HG02571 (cell line): Measurements from ENCODE around the gene CHCHD10.
"Not testable (repeated sequence)": the region's sequence is repeated elsewhere in the genome, so short reads cannot be mapped to it uniquely, and the experiment has no call there.

Experiments used
- ATAC-seq: cut with Tn5 transposase; IDR thresholded peaks from one replicate; pipeline ENCODE4 v1.9.1; 2021; ENCODE audit warnings: mild to moderate bottlenecking, moderate library complexity; ENCODE audit not compliant: unreplicated experiment

CHCHD10 gene

DNA sequence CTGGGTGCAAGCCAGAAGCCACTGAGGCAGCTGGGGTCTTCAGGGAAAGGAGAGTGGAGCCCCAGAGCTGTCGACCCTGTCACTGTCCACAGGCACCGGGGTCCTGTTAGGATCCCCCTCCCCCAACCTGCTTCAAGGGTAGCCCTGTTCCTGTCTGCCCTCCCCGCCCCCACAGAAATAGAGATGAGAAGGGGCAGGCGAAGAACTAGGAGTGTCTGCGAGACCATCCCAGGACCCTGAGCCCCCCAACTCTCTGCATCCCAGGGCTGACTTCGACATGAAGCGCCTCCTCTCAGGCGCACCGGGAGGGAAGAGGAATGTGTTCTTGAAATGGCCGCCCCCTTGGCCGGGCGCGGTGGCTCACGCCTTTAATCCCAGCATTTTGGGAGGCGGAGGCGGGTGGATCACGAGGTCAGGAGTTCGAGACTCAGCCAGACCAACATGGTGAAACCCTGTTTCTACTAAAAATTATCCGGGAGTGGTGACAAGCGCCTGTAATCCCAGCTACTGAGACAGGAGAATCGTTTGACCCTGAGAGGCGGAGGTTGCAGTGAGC lies 16.3 kb downstream of the CHCHD10 start:
- no peak for ATAC-seq

DNA sequence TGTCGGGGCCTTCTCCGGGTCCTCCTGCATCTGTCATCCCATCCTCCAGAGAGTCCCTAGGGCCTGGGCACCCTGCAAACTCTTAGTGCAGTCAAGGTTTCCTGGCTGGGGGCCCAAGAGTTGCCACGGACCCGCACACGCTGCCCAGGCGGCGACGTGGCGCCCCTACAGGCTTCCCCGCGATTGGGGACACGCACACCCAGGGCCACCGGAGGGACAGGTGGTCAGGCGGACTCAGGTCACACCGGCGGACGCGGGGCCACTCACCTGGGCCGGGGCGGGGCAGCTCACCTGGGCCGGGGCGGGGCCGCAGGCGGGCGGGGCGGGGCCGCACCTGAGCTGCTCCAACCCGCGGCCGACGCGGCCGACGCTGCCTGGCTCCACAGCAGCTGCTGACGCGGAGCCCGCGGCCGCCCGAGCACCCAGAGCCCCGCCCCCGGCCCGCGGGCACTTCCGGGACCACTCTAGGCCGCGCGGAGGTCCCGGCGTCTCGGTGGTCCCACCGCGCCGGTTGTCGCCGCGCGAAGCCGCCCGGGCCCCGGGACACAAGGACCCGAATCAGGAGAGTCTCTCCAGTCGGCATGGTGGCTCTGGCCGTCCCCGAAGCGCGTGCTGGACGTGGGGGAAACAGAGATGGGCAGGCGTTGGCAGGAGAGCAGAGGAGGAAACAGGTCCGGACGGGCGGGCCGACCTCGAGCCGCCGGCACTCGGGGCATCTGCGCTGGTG lies 16.9 kb downstream of the CHCHD10 start, which contains the start of gene ZNF70:
Gene ZNF70 (minus strand): TSS at position 399 of the 727 bp plus-strand sequence. CDS start 5,972 bp downstream, outside the sequence.
- peak; percentile 69 for ATAC-seq

DNA sequence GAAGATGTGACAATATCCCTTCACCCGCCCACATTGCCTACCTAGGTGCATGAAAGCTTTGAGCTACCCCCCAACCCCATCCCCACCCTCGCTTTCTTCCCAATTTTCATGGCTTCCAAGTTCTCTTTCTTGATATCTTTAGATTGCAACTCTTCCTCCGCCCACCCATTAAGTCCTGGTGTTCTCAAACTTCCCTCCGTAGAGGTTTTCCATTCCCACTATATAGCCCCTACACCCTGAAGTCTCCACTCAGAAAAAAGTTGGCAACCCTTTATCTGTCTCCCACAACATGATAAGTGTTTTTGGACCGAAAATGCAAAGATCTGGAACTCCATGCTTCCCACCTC lies 17.4 kb downstream of the CHCHD10 start:
- ATAC-seq = no peak

DNA sequence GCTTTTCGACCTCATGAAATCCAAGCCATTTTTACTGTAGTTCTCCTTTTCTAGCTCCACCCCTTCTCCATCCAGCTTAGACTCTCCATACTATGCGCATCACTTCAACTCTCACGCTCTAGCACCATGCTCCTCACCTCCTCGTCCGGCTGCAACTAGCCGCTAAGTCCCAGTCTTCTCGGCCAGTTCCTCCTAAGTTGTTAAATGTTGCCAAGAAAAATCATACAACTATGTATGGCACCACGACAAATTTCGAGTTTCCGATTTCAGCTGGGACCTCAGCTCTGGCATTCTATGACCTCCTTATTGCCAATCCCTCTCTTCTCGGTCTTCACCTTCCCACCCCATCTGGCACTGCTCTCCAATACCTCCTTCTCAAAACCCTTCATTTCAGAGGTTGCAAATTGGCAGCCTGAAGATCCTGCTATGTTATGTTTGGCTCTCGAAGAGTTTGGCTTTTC lies 17.9 kb downstream of the CHCHD10 start:
- ATAC-seq = no peak

DNA sequence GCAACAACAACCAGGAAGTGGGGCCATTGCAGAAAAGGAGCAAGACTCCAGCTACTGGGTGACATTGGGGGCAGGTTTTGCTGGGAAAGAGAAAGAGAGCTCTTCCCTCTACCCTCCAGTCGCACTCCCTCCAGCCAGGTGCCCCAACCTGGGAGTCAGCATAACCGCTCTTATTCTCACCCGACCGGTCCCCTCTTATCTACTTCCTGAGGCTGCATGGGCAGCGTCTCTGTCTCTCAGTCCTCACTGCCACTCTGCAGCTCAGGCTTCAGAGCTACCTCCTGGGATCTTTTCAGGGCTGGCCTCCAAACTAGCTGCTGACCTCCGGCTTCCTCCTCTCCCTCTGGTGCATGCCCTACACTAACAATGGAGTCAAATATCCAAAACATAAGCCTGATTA lies 22.0 kb downstream of the CHCHD10 start:
- ATAC-seq = no peak

DNA sequence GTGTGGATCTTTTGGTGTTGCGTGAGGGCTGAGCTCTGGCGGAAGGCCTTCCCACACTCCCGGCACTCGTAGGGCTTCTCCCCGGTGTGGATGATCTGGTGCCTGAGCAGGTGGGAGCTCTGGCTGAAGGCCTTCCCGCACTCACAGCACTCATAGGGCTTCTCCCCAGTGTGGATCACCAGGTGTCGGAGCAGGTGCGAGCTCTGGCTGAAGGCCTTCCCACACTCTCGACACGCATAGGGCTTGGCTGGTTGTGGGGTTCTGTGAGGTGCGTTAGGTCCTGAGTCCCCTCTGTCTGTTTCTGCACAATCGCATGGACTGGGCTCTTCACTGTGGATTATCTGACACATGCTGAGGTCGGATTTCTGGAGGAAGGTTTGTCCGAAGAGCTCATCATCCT lies 23.3 kb downstream of the CHCHD10 start:
- ATAC-seq = no peak

DNA sequence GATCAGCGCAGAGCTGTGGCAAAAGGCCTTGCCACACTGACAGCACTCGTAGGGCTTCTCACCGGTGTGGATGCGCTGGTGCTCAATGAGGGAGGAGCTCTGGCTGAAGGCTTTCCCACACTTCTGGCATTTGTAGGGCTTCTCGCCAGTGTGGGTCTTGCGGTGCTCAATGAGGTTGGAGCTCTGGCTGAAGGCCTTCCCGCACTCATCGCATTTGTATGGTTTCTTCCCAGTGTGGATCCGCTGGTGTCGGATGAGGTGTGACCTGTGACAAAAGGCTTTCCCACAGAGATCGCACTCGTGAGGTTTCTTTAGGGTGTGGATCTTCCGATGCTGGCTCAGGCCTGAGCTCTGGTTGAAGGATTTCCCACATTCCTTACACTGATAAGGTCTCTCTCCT lies 23.8 kb downstream of the CHCHD10 start:
- ATAC-seq = no peak

DNA sequence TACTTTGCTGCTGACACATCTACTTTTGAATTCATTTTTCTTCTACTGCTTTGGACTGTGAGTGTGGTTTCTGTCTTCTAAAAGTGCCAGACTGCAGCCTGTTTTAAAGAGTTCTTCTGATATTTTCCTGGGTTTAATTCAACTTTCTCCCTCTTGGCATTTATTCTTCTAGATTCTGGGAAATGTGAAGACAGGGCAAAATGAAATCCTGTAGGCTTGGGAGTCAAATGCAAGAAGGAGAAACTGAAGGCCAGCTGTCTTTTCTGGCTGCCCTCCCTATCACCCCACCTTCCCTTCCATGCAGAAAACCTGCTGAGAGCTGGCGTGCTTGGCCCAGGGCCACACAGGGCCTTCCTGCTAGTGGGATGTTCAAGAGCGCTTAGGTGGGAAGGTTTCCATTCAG lies 24.5 kb downstream of the CHCHD10 start:
- ATAC-seq = no peak

DNA sequence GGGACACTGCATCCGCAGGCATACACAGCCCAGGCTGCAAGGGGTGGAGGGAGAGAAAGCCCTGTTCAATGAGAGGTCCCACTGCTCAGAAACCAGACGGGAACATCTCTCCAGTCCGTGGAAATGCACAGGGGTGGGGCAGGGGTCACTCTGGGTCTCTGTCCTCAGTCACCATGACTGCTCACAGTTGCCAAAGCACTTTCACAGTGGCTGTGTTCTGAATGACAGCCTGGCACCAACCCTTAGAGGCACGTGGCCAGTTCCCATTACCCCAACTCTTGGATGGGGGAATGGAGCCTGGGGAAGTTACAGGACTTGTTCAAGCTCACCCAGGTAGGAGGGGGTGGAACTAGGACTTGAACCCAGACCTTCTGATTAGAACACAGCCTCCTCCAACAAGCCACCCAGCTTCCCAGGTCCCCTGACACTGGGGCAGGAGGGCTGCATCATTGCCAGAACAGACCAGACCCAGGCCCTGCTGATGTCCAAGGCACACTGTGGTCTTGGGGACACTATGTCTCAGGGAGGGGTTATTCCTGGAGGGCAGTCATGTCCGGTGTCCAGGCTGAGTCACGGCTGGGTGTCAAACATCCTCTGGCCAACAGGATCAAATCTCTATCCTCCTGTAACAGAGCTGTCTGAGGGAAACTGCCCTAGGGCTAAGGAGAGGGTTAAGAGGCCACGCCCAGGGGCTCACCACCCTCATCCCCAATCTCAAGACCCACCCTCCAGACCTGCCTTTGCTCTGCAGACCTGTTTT lies 25.1 kb downstream of the CHCHD10 start:
- no peak for ATAC-seq

DNA sequence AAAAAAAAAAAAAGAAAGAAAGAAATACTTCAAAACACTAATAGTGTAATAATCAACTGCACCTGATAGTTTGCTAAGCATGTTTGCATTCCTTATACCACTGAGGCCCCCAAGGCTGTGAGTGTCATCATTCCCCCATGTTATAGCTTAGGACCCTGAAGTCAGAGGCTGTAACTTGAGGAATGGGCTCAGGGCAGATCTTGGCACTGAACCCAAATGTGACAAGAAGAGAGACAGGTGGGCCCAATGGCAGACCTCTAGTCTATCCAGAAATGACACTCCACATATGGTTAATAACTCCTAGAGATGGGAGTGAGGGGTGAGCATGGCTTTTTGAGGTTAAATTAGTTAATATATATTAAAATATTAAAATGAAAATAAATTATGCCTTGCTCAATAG lies 30.1 kb downstream of the CHCHD10 start:
- ATAC-seq = no peak

DNA sequence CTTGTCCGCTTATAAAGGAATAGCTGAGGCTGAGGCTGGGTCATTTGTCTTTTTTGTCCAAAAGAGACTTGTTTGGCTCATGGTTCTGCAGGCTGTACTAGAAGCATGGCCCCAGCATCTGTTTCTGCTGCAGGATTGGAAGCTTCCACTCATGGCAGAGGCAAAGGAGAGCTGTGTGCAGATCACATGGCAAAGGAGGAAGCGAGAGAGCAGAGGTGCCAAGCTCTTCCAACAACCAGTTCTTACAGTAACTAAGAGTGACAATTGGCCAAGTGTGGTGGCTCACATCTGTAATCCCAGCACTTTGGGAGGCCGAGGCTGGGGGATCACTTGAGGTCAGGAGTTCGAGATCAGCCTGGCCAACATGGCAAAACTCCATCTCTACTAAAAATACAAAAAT lies 39.7 kb downstream of the CHCHD10 start:
- not testable (repeated sequence) for ATAC-seq

DNA sequence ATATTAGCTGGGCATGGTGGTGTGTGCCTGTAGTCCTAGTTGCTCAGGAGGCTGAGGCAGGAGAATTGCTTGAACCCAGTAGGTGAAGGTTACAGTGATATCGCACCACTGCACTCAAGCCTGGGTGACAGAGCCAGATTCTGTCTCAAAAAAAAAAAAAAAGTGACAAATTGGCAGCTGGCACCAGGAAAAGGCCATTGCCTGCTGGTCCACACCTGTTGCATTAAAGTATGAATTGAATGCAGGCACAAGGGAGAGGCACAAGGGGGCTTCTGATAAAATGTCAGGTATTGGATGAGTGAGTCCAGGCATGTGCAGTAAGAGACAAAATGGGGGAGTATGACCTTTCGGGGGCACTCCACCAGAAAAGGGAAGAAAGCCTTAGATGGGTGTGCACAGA lies 45.0 kb downstream of the CHCHD10 start:
- no peak for ATAC-seq

DNA sequence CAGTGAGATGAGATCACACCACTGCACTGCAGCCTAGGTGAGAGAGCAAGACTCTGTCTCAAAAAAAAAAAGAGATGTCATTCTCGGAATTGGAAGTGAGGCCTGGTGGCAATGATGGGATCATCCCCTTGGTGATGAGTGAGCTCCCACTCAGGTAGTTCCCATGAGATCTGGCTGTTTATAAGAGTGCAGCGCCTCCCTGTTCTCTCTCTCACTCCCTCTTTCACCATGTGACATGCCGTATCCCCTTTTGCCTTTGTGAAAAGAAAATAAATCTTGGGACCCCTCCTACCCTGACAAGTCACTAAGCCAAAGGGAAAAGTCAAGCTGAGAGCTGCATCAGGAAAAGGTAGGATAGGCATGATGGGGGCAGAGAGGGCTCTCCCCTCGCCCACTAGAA lies 45.6 kb downstream of the CHCHD10 start:
- ATAC-seq = no peak

DNA sequence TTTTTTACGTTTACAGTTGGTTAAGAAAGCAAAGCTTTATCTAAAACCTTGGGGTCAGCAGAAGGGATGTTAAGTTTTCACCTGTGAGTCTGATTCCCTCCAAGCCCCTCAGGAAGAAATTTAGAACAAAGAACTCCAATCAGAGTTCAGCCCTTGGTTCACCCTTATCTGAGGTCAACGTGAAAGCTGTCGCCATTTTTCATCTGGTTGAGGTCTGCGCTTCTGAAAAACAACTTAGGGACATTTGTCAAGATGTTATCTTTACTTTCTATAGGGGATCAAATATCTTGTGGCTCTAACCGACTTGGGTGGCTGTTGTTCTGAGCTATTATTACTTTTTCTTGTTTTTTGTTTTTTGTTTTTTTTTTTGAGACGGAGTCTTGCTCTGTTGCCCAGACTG lies 46.9 kb downstream of the CHCHD10 start:
- no peak for ATAC-seq

DNA sequence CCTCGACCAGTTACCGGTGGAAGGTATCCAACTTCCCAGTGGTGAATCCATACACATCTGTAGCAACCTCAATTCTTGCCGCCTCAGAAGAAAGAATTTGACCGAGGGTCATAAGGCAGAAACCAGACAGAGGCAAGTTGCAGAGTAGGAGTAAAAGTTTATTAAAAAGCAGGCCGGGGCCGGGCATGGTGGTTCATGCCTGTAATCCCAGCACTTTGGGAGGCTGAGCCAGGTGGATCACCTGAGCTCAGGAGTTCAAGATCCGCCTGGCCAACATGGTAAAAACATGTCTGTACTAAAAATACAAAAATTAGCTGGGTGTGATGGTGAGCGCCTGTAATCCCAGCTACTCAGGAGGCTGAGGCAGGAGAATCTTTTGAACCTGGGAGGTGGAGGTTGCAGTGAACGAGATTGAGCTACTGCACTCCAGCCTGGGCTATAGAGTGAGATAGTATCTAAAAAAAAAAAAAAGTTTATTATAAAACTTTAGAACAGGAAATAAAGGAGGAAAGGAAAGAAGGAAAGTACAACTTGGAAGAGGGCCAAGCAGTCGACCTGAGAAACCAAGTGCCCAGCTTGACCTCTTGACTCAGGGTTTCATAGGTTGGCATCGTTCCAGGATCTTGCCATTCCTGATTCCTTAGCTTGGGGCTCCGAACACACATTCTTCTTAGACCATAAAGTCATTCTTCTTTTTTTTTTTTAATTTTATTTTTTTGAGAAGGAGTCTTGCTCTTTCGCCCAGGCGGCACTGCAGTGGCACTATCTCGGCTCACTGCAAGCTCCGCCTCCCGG lies 49.2 kb downstream of the CHCHD10 start:
- ATAC-seq = no peak

DNA sequence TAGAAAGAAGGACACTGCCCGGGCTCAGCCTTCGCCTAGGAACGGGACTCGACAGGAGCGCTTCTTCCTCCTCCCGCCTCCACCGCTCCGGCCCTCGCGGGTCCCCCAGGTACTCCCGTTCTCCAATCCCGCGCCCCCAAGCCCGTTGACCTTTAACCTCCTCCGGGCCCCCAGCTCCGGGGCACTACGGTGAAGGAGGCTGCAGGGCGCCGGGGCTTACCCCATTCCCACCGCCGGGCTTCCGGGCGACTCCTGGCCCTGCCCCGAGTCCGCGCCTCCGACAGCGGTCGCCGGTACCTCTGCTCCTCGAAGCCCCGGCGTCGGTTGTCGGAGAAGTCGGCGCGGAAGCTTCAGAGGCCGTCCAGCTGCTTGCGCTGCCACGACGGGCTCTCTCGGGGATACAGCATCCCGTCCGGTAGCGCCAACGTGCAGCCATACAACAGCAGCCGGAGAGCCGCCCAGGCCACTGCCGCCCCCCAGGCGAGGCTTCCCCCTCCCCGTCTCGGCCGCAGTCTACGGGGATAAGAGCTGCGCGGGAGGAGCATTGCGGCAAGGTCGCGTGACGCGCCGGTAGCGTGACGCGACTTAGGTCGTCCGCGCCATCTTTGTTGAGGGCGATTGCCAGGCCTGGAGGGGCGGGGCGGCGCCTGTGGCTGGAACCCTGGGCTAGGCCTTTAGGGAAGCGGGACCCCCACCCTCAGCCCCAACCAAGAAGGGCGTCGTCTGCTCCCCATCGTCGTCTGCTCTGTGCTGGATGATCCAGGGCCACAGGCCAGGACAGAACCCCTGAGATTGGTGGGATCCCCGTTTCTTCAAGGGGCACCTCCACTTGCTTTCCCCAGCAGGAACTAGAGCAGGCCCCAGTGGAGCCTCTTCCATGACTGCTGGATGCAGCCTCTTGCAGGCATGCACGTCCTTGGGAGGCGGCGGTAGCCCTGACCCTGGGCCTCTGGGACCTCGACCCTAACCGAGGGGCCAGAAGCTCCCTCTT lies 50.7 kb downstream of the CHCHD10 start:
- ATAC-seq = peak; percentile 83
